Adrenal gland (tissue), 5 donors: ENCODE data around the gene TMEM191B.
"Not testable (repeated sequence)": the region's sequence is repeated elsewhere in the genome, so short reads cannot be mapped to it uniquely, and the experiment has no call there.

Experiments
- POLR2A ChIP-seq, 2 donors: fragments of 450-650 bp; IDR thresholded peaks; one replicate each; pipeline ENCODE4 v1.6.1; 2017; ENCODE audit warnings: antibody characterized with exemption in 2 of 2, mild to moderate bottlenecking in 2 of 2, moderate library complexity in 1 of 2
- TF ChIP-seq, protein P1 (sequence below), 6 experiments: fragments of 450-650 bp in 4 of 6; fragments of 200-600 bp in 2 of 6; sonication (generic) in 1 of 6; IDR thresholded peaks; 1 replicate in 5 of 6; 2 replicates in 1 of 6; pipeline versions ENCODE4 v1.5.1 to v1.8.0; 2016 to 2021; ENCODE audit warnings: antibody characterized with exemption in 6 of 6, mild to moderate bottlenecking in 2 of 6, moderate library complexity in 1 of 6
- donor health status: DM: no; HTN: no; CAD: no.

DNA sequence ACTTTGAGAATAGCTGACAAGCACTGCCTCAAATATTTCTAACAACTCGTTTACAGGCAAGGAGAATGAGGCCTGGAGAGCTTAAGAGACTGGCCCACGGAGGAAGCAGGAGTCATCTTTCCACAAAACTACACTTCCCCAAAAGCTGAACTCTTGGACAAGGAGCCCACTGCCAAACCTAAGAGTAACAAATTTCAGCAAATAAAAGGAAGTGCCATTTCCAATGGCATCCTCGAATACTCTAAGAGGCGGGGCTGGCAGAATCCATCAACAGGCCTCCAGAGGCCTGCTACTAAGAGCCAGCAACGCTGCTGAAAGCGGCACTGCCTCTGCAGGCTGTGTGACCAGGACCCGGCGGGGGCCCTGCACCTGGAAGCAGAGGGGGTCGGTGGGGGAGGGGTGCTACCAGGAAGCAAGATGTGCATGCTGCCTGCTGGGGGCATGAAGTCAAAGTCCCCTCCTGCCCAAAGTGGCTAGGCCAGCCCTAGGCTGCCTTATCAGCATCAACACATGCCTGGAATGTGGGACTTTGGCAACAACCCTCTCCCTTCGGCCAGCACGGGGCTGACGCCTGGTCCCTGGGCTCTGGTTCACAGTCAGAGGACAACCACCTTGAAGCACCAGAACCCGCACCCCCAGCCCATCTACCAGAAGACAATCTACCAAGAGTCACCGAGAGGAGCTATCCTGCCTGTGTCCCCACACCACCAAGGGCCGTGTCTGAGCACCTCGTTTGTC is 43.1 kb downstream of the TMEM191B start:
- TF ChIP-seq POLR2A (IDR thresholded peaks at IDR 0.05): not testable (repeated sequence)
- TF ChIP-seq, protein P1, sequence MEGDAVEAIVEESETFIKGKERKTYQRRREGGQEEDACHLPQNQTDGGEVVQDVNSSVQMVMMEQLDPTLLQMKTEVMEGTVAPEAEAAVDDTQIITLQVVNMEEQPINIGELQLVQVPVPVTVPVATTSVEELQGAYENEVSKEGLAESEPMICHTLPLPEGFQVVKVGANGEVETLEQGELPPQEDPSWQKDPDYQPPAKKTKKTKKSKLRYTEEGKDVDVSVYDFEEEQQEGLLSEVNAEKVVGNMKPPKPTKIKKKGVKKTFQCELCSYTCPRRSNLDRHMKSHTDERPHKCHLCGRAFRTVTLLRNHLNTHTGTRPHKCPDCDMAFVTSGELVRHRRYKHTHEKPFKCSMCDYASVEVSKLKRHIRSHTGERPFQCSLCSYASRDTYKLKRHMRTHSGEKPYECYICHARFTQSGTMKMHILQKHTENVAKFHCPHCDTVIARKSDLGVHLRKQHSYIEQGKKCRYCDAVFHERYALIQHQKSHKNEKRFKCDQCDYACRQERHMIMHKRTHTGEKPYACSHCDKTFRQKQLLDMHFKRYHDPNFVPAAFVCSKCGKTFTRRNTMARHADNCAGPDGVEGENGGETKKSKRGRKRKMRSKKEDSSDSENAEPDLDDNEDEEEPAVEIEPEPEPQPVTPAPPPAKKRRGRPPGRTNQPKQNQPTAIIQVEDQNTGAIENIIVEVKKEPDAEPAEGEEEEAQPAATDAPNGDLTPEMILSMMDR (IDR thresholded peaks at IDR 0.05): not testable (repeated sequence)
